Posterior cingulate gyrus (tissue), 11 donors: ENCODE results near the gene PCDHGC5.

Experiments used
- DNase-seq, 10 donors: peaks; one replicate each; pipeline versions ENCODE4 v3.0.0 to v3.0.0-alpha.2; 2020 to 2021; ENCODE audit warnings: mixed read lengths in 3 of 10
- intact Hi-C: fragments of 100-400 bp; cut with DNase I; formaldehyde crosslinking; loops from one replicate; pipeline ENCODE4 v1.15.1; 2023

PCDHGC5 gene

GRCh38 chr5:141525653-141526052 is 36.8 kb downstream of the PCDHGC5 start:
- no peak for DNase-seq
- intact Hi-C loops, result loop anchor here (2.0 kb wide), 2 partner anchors 31 to 51 kb away; partner anchors contain the start of gene PCDHGC3

- intact Hi-C loops, result no loop called here
- DNase-seq, result no peak
Measured at GRCh38 chr5:141527426-141527825, 38.5 kb downstream of the PCDHGC5 start.

- intact Hi-C loops, result no loop called here
- peak in 1 of 10 donors; percentile 37 for DNase-seq
Measured at GRCh38 chr5:141528291-141528984, 39.6 kb downstream of the PCDHGC5 start.

- intact Hi-C loops, result no loop called here
Measured at GRCh38 chr5:141529002-141529401, 40.1 kb downstream of the PCDHGC5 start.

GRCh38 chr5:141529873-141530272 is 41.0 kb downstream of the PCDHGC5 start:
- intact Hi-C loops, result no loop called here
- DNase-seq, result no peak

More at GRCh38 chr5:141529002-141529401, 40.1 kb downstream of the PCDHGC5 start:
- DNase-seq, result no peak

- intact Hi-C loops, result no loop called here
- DNase-seq, result no peak
Measured at GRCh38 chr5:141532726-141533125, 43.8 kb downstream of the PCDHGC5 start.

- DNase-seq, result no peak
- intact Hi-C loops, result no loop called here
Measured at GRCh38 chr5:141533897-141534296, 45.0 kb downstream of the PCDHGC5 start.

GRCh38 chr5:141534492-141535213 is 45.8 kb downstream of the PCDHGC5 start:
- intact Hi-C loops, result no loop called here
- DNase-seq, result no peak
